IMR-90 (cell line): ENCODE measurements around the gene SWI5. TPM values are rescaled to one million over a fixed set of nuclear protein-coding genes. Genes with fewer than 3 reads are reported as not detected.

Experiments used
- ATAC-seq: fragments of 200-7000 bp; cut with Tn5 transposase; 2 replicates; pipeline ENCODE4 v1.9.1; 2020; ENCODE audit warnings: low read depth, mild to moderate bottlenecking, moderate library complexity
- BruUV-seq: library from RNA; stranded (reverse); fragments of 400-500 nt; replicated peaks from 2 replicates; lab custom pipeline; 2021; lab: Mats Ljungman, UMichigan
- CTCF ChIA-PET: fragments of 300-600 bp; formaldehyde crosslinking; extraction: SDS; loops from one replicate; lab custom pipeline; 2021; ENCODE audit warnings: antibody characterized with exemption; lab: Yijun Ruan, JAX
- POLR2A ChIA-PET: fragments of 300-600 bp; sonication (Branson Sonifier 250); formaldehyde crosslinking; loops from one replicate; lab custom pipeline; 2022; ENCODE audit warnings: antibody characterized with exemption; ENCODE audit not compliant: unreplicated experiment; lab: Charles Lee
- DNase-seq: peaks from one replicate; pipeline ENCODE4 v3.0.0; 2013
- H2AFZ ChIP-seq: replicated peaks from 2 replicates; pipeline ENCODE3; 2013; ENCODE audit warnings: low read length, mild to moderate bottlenecking; ENCODE audit not compliant: poor library complexity
- H2AK5ac ChIP-seq: 2 replicates; pipeline ENCODE4 v1.6.1; 2013; ENCODE audit warnings: low read depth, low read length, inconsistent platforms
- H2AK9ac ChIP-seq: replicated peaks from 2 replicates; pipeline ENCODE3; 2013; ENCODE audit warnings: mild to moderate bottlenecking, low read depth, low read length, moderate library complexity; ENCODE audit not compliant: poor library complexity
- H2BK120ac ChIP-seq: 2 replicates; pipeline ENCODE4 v1.6.1; 2013; ENCODE audit warnings: low read depth, low read length, inconsistent platforms
- H2BK15ac ChIP-seq: 3 replicates; pipeline ENCODE4 v1.6.1; 2013; ENCODE audit warnings: low read depth, low read length, inconsistent platforms
- H2BK20ac ChIP-seq: 2 replicates; pipeline ENCODE4 v1.6.1; 2013; ENCODE audit warnings: low read depth, mild to moderate bottlenecking, inconsistent platforms, low read length, moderate library complexity
- H2BK5ac ChIP-seq: 2 replicates; pipeline ENCODE4 v1.6.1; 2013; ENCODE audit warnings: mild to moderate bottlenecking, low read depth, low read length, inconsistent platforms; ENCODE audit not compliant: poor library complexity, severe bottlenecking
- H3K14ac ChIP-seq: replicated peaks from 2 replicates; pipeline ENCODE4 v1.6.1; 2013; ENCODE audit warnings: low read depth, low read length, inconsistent platforms
- H3K18ac ChIP-seq: 2 replicates; pipeline ENCODE4 v1.6.1; 2013; ENCODE audit warnings: low read depth, low read length, control low read depth
- H3K23ac ChIP-seq: 2 replicates; pipeline ENCODE4 v1.6.1; 2013; ENCODE audit warnings: low read depth, low read length, inconsistent platforms
- H3K27ac ChIP-seq: 2 replicates; pipeline ENCODE4 v1.5.1; 2013; ENCODE audit warnings: mild to moderate bottlenecking, control low read depth, low read length; ENCODE audit not compliant: insufficient read depth
- H3K27me3 ChIP-seq: 2 replicates; pipeline ENCODE4 v1.6.1; 2013; ENCODE audit warnings: low read length; ENCODE audit not compliant: control insufficient read depth, insufficient read depth
- H3K36me3 ChIP-seq: 2 replicates; pipeline ENCODE4 v1.6.1; 2013; ENCODE audit warnings: low read length, mixed read lengths; ENCODE audit not compliant: control insufficient read depth, insufficient read depth
- H3K4ac ChIP-seq: 2 replicates; pipeline ENCODE4 v1.6.1; 2013; ENCODE audit warnings: low read depth, low read length, inconsistent platforms
- H3K4me1 ChIP-seq: 2 replicates; pipeline ENCODE4 v1.6.1; 2013; ENCODE audit warnings: low read length, mixed read lengths; ENCODE audit not compliant: control insufficient read depth, insufficient read depth
- H3K4me2 ChIP-seq: 2 replicates; pipeline ENCODE4 v1.6.1; 2013; ENCODE audit warnings: low read depth, mild to moderate bottlenecking, control low read depth, low read length, moderate library complexity
- H3K4me3 ChIP-seq: 2 replicates; pipeline ENCODE4 v1.5.1; 2013; ENCODE audit warnings: low read depth, mild to moderate bottlenecking, control low read depth, low read length, moderate library complexity; ENCODE audit not compliant: insufficient read depth
- H3K56ac ChIP-seq: 2 replicates; pipeline ENCODE4 v1.6.1; 2013; ENCODE audit warnings: low read length, inconsistent platforms; ENCODE audit not compliant: insufficient read depth; ENCODE audit errors: extremely low read depth
- H3K79me1 ChIP-seq, 2 experiments: 2 replicates each; pipeline ENCODE4 v1.6.1; 2013; ENCODE audit warnings: low read length in 2 of 2, inconsistent platforms in 1 of 2, low read depth in 1 of 2
- H3K9ac ChIP-seq: 2 replicates; pipeline ENCODE4 v1.6.1; 2013; ENCODE audit warnings: low read depth, low read length, control low read depth
- H3K9me1 ChIP-seq: 2 replicates; pipeline ENCODE4 v1.6.1; 2013; ENCODE audit warnings: low read length, inconsistent platforms; ENCODE audit not compliant: insufficient read depth
- H3K9me3 ChIP-seq: 2 replicates; pipeline ENCODE4 v1.6.1; 2013; ENCODE audit warnings: low read length; ENCODE audit not compliant: control insufficient read depth, insufficient read depth
- H4K20me1 ChIP-seq: 2 replicates; pipeline ENCODE4 v1.6.1; 2013; ENCODE audit warnings: low read length, inconsistent platforms; ENCODE audit not compliant: insufficient read depth
- H4K5ac ChIP-seq: 2 replicates; pipeline ENCODE4 v1.6.1; 2013; ENCODE audit warnings: mild to moderate bottlenecking, low read depth, low read length, control low read depth
- H4K8ac ChIP-seq, 2 experiments: 2 replicates each; pipeline ENCODE4 v1.6.1; 2013; ENCODE audit warnings: low read depth in 2 of 2, low read length in 2 of 2, control low read depth in 1 of 2, inconsistent platforms in 1 of 2
- H4K91ac ChIP-seq: 2 replicates; pipeline ENCODE4 v1.6.1; 2013; ENCODE audit warnings: low read depth, low read length, inconsistent platforms; ENCODE audit not compliant: insufficient read depth
- BHLHE40 ChIP-seq: fragments of 150-350 bp; IDR thresholded peaks from 2 replicates; pipeline ENCODE4 v1.6.1; 2016; ENCODE audit warnings: mild to moderate bottlenecking, low read depth, low read length
- CEBPB ChIP-seq: IDR thresholded peaks from 2 replicates; pipeline ENCODE4 v1.6.1; 2012; ENCODE audit warnings: low read depth, low read length, improper control_type of control experiment
- CHD1 ChIP-seq: IDR thresholded peaks from 2 replicates; pipeline ENCODE4 v1.6.1; 2012; ENCODE audit warnings: low read depth, low read length, improper control_type of control experiment
- ELK1 ChIP-seq: fragments of 150-350 bp; IDR thresholded peaks from 2 replicates; pipeline ENCODE4 v1.6.1; 2016; ENCODE audit warnings: low read depth, mild to moderate bottlenecking, low read length, moderate library complexity, borderline replicate concordance
- MAFK ChIP-seq: IDR thresholded peaks from 2 replicates; pipeline ENCODE4 v1.6.1; 2012; ENCODE audit warnings: low read depth, low read length, improper control_type of control experiment
- WGBS, 2 experiments: methylation state at CpG; one replicate each; pipeline versions ENCODE4 v1.1.5 to v1.1.7; 2013; ENCODE audit warnings: missing lambda C conversion rate in 2 of 2; ENCODE audit not compliant: insufficient read length in 1 of 2; ENCODE audit errors: extremely low coverage in 2 of 2; 5-methylcytosine and 5-hydroxymethylcytosine counted together
- dilution Hi-C: fragments of 300-500 bp; cut with HindIII; formaldehyde crosslinking; loops from one replicate; pipeline ENCODE4 v1.14.3; 2018; ENCODE audit warnings: low sequenced_read_pairs; ENCODE audit not compliant: unreplicated experiment
- in situ Hi-C: fragments of 300-500 bp; cut with MboI; formaldehyde crosslinking; loops from 3 replicates; pipeline ENCODE4 v1.14.3; 2019; ENCODE audit warnings: low sequenced_read_pairs, inconsistent platforms, mixed read lengths
- intact Hi-C: fragments of 100-400 bp; cut with micrococcal nuclease; formaldehyde crosslinking; loops from 2 replicates; pipeline ENCODE4 v1.10.0; 2022
- polyA plus RNA-seq, 3 experiments: library from polyadenylated mRNA; depleted of rRNA; stranded (reverse); fragments of >200 nt; gene quantifications; 2 replicates each; pipeline ENCODE4 v1.2.3, GENCODE V29; 2012; ENCODE audit warnings: low replicate concordance in 1 of 3
- total RNA-seq: library from RNA; depleted of rRNA; stranded (reverse); fragments of >200 nt; gene quantifications from 2 replicates; pipeline ENCODE4 v1.2.3, GENCODE V29; 2012

Gene SWI5
- total and polyA plus RNA-seq, 2 of the 4 experiments (the other 2 are of a cell fraction) = 38.9 to 93.5 TPM

- H3K9me3 ChIP-seq = no peaks in the 10 kb centered on the region
- H3K36me3 ChIP-seq = peaks cover 30% of the 10 kb centered on the region
- peaks cover 11% of the 10 kb centered on the region; the same call in 1 of the 2 replicates for H3K9me1 ChIP-seq
- no peak overlapping the region for H2BK120ac ChIP-seq
- no peak for TF ChIP-seq CHD1
- TF ChIP-seq BHLHE40 = no peak
- TF ChIP-seq MAFK = no peak
- TF ChIP-seq CEBPB = no peak
- TF ChIP-seq ELK1 = no peak
- H3K79me1 ChIP-seq = peaks cover 0 to 3% of the 10 kb centered on the region in 2 experiments; a peak in 2 of 4 replicates
- intact Hi-C loops = no loop called here
- H3K23ac ChIP-seq = no peak overlapping the region
- no peak overlapping the region for H3K56ac ChIP-seq
- peaks cover 4% of the 10 kb centered on the region for H4K20me1 ChIP-seq
- H3K18ac ChIP-seq = no peak overlapping the region
- no peak overlapping the region for H4K5ac ChIP-seq
- ChIA-PET POLR2A (no interaction called here), CTCF (no interaction called here)
- 97% methylated on average over 11 of the region's 16 CpGs; no CpG with 5 or more reads in 1 of the 2 experiments for whole genome bisulfite sequencing, 2 experiments
- no peak overlapping the region for H2BK20ac ChIP-seq
- BruUV-seq = no TSS peak
- dilution Hi-C loops = no loop called here
- no peak for DNase-seq
- no peak overlapping the region for H2BK15ac ChIP-seq
- H3K27ac ChIP-seq = no peak overlapping the region
- no peak overlapping the region for H3K14ac ChIP-seq
- no peak overlapping the region for H4K8ac ChIP-seq
- ATAC-seq = no peak
- H3K4me1 ChIP-seq = peaks cover 7% of the 10 kb centered on the region
- no peak overlapping the region for H3K9ac ChIP-seq
- no peak overlapping the region for H4K91ac ChIP-seq
- H3K4ac ChIP-seq = no peak overlapping the region
- H3K4me2 ChIP-seq = no peak overlapping the region
- no peak overlapping the region for H2AK9ac ChIP-seq
- H2AFZ ChIP-seq = no peak overlapping the region
- H3K27me3 ChIP-seq = no peaks in the 10 kb centered on the region
- H3K4me3 ChIP-seq = no peak overlapping the region
- H2BK5ac ChIP-seq = no peak overlapping the region
- no peak overlapping the region for H2AK5ac ChIP-seq
- in situ Hi-C loops = no loop called here
Observed at GRCh38 chr9:128309551-128309950, 33.5 kb downstream of the SWI5 start.
